Hematopoietic multipotent progenitor cell (in vitro differentiated cells): Measurements from ENCODE around the gene LRRC63. TPM values are rescaled to one million over a fixed set of nuclear protein-coding genes. Genes with fewer than 3 reads are reported as not detected.
A peak's percentile ranks its signal among the peaks of the same experiment; 100 is the strongest.
"Not testable (repeated sequence)": the region's sequence is repeated elsewhere in the genome, so short reads cannot be mapped to it uniquely, and the experiment has no call there.

ENCODE experiments used
- DNase-seq, 3 donors: peaks; one replicate each; pipeline ENCODE4 v3.0.0-alpha.2; 2011 to 2015; ENCODE audit warnings: low read depth in 2 of 3, low spot score in 2 of 3
- total RNA-seq: library from RNA; depleted of rRNA; stranded (reverse); fragments of >200 nt; gene quantifications from one replicate; pipeline ENCODE4 v1.2.3, GENCODE V29; 2012

The LRRC63 gene
- total RNA-seq, 1 donor = 1.9 TPM

DNA sequence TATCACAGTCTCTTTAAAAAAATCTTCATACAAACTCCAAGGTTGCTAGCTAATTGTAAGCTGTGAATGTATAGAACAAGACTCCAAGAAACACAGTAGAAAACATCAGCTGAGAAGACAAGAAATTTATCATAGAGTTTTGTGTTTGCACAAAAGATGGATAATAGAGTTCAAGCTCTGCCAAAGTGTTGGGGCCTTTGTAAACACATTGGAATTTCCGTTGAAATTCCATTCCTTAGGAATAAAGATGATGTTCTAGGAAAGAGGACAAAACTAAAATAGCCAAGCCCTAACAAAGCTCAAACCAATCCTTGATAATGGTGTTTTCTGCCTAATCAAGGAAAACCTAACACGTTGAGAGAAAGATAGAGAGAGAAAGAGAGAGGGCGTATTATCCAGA lies 20.6 kb downstream of the LRRC63 start:
- DNase-seq = no peak

DNA sequence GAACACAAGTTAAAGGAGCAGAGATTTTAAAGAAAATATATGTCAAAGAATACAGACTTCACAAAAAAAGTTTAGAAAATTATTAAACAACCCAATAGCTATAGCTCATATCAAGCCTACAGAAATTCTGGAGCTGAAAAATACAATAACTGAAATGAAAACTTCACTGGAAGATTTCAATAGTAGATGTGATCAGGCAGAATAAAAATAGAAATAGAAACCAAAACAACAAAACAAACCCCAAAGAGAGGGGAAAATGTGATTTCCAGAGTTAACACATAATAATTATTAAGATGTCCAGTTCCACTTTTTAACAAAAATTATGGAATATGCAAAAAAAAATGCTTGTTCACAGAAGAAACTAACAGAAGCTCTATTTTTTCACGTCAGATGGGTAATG lies 23.6 kb downstream of the LRRC63 start:
- peak in 1 of 3 donors; percentile 56 for DNase-seq

DNA sequence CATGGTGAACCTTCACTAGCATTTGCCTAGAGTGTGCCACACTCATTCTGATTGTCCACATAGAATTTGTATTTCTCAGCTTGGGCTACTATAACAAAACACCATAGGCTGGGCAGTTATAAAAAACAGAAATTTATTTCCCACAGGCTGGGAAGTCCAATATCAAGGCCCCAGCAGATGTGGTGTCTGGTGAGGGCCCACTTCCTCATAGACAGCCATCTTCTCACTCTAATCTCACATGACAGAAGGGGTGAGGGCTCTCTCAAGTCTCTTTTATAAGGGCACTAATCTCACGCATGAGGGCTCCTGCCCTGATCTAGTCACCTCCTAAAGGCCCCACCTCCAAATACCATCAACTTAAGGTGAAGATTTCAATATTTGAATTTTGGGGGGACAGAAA lies 53.6 kb downstream of the LRRC63 start:
- no peak for DNase-seq

DNA sequence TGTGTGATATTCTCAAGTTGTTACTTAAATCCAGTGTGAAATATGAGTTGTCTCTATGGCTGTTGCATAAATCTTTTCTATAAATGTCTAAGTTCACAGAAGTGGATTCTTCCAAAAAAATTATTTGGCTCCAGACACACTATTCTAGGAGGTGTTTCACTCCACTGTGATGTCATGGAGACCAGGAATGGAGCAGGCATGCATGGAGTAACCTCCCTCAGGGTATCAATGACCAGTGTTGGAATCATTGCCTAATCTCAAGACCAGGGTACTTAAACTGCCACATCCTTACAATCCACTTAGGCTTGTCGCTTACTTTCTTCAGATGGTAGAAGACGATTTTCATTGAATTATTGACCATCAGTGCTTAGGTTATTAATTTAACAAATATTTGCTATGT lies 55.4 kb downstream of the LRRC63 start:
- DNase-seq = no peak

DNA sequence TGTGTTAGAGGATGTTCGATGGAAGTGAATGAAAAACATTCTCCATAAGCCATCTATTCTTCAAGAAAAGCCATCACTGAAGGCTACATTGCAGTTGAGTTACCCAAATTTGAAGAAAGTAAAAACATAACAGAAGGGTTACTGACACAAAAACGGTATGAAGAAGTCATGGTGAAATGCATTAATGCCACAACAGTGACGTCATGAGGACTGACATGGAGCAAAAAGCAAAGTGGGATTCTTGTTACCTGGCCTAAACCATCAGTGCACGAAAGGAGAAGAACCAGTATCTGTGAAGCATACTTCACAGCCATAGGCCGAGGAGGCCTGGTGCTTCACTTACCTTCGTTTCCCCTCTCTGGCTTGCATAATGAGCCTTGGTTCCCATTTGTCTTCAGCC lies 58.7 kb downstream of the LRRC63 start:
- DNase-seq = no peak

DNA sequence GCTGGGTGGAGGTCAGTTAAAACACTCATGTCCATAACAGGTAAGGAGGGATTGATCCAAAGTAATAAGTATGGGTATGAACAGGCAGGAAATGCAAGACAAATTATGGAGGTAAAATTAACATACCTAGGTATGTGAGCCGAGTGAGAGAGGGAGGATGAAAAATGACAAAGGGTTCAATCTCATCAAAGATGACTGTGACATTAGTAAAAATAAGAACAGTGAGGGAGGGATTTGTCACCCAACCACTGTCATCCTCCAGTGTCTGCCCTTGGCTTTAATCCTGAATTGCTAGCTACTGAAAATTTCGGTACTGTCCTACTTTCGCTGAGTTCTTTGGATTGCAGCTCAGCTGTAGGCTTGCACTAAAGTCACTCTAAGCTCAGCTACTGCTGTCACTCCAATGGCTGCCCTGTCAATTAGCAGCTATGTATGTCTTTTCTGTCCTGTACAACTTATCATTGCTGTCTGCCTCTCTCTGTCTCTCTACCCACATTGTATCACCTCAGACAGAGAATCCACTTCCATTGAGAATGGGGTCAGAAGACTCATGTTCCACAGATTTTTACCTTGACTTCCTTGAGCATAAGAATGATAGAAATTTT lies 62.5 kb downstream of the LRRC63 start:
- DNase-seq = no peak

DNA sequence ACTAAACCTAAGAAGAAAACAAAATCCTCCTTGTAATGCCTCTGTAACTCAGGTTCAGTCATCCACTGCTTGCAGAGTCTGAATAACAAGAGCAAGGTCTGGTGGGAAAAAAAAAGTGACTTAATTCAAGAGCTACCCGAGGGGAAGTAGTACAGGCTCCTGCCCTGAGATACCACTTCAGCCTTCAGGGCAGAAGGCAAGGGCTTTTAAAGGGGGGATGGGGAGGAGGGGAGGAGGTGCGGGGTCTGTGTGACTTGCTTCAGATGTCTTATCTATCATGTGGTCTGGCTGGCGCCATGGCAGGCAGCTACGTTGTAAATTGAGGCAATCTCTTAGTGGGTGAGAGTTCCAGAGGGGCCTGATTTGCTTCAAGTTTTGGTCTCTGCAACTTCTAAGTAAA lies 66.7 kb downstream of the LRRC63 start:
- peak in 2 of 3 donors; percentile 14 to 58 for DNase-seq

DNA sequence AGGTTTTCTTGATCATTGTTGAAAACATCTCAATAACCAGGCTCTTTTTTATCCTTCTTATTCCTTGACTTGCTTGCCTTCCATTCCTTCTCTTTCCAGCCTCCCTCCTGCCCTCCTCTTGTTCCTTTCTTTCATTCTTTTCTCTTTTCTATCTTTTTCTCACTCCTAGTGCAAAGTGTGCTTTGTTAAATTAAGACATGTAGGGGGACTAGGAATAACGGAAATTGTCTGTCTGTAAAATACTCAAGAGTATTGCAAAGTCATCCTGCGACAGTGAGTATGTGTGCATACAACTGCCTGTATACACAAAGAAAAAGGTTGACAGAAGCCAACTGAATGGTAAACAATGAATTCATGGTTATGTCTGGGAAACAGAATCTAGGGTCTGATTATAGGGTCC lies 70.1 kb downstream of the LRRC63 start:
- no peak for DNase-seq

DNA sequence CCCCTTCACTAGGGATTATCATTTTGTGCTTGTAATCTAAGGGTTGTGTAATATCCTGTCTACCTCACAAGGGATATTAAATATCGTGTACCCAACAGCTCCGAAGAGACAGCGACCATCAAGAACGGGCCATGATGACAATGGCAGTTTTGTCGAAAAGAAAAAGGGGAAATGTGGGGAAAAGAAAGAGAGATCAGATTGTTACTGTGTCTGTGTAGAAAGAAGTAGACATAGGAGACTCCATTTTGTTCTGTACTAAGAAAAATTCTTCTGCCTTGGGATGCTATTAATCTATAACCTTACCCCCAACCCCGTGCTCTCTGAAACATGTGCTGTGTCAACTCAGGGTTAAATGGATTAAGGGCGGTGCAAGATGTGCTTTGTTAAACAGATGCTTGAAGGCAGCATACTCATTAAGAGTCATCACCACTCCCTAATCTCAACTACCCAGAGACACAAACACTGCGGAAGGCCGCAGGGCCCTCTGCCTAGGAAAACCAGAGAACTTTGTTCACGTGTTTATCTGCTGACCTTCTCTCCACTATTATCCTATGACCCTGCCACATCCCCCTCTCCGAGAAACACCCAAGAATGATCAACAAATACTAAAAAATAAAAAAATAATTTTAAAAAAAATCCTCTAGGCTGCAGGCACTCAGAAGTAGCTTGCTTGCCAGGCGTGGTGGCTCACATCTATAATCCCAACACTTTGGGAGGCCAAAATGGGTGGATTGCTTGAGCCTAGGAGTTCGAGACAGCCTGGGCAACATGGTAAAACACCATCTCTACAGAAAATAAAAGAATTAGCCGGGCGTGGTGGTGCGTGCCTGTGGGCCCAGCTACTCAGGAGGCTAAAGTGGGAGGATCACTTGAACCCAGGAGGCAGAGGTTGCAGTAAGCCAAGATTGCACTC lies 72.4 kb downstream of the LRRC63 start:
- not testable (repeated sequence) for DNase-seq

DNA sequence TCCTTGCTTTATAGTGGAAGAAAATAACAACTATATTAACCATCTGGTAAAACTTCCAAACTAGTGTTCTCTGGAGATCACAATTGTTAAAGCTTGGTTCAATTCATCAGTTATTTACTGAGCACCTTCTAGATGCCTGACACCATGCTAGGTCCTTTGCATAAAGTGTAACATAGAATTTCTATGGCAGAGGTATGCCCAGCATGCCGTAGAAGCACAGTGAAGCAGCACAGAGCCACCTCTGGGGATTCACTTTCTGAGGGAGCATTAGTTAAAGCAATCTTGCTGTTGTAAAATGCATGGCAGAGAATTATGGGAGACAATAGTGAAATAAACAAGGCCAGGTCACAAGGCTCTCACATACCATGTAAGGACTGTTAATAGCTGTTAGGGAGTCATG lies 75.2 kb downstream of the LRRC63 start:
- DNase-seq = no peak

DNA sequence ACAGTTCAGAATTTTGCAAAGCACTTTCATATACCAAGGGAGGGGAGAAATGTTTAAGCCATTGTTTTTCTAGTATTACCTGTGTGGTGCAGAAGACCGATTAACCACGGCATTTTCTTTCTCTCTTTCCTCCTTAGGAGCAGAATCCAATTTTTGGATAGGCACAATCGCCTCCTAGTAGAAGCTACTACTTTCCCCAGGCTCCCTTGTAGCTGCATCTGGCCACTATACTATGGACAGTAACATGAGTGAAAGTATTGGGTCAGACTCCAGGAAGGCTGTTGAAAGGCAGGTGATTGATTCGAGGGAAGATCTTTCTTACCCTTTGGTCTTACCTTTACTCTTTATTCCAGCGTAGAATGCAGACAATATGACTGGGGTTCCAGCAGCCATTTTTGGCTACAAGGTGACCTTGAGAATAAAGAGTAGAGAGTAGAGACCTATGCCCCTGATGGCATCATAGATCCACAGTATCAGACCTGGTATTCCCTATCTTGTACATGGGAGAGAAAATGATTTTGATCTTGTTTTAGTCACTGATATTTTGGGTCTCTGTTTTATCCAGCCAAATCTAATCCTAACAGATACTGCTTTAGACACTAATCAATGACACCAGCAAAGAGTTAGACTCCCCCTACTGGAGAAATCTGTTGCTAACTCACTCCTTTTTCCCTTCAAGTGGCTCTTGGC lies 77.0 kb downstream of the LRRC63 start:
- peak in 2 of 3 donors; percentile 51 to 75 for DNase-seq

DNA sequence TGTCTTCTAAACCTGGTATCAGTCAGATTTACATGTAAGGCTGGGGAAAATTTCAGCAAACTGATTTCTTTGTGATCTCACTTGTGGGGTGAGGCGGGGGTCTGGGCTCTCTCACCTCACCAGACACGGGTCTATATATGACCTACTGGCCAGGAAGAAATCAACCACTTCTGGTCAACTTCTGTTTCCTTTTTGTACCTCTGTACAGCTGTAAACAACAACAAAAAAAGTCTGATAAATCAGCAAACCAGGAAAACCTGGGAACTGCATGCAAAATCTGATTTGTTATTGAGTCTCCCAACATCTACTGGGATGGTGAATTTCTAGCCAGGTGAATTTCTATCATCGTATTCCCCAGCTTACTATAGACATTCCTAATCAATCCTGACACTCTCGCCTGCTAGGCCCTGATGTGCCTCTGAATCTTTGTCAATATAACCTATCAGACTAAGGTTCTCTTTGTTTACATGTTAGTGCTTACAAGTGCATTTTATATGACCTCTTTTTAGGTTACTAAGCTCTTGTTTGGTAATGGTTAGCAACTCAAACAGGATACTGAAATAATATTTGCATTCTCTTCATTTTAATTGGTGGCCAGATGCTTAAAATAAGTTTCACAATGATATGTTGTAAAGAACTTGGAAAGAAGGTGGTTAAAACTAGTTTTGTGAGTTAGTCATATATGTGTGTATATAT lies 77.7 kb downstream of the LRRC63 start:
- no peak for DNase-seq

DNA sequence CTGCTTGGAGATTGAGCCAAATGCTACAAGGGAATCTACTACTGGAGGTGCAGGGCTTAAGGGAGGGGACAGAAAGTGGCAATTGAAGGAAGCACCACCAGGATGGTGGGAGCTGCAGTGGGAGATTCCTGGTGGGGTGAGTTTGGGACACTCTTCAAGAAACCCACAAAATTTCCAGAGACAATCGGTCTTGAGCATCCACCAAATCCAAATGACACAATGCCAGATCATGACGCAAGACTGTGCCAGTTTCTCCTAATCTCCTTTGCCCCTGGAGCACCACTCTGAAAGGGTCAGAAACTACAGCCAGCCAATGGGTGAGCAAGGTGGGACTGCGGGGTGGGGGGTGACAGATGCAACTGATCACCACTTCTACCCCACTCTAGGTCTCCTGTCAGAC lies 78.7 kb downstream of the LRRC63 start:
- no peak for DNase-seq

DNA sequence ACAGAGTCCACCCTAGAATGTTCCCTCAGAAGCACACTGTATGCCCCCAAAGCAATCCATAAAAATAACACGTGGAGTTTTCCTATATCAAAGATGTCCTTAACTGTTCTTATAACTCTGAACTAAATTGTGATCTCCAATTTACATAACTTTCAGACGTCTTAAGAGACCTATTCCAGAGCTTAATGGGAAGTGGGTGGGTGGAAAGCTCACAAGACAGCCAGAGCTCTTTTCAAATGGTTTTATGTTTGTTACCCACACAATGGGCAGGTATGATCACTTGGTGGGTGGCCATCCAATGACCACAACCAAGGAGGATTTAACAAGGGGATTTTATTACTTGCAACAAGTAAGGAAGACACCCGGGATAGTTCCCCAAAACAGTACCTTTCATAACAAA lies 81.7 kb downstream of the LRRC63 start:
- DNase-seq = no peak

DNA sequence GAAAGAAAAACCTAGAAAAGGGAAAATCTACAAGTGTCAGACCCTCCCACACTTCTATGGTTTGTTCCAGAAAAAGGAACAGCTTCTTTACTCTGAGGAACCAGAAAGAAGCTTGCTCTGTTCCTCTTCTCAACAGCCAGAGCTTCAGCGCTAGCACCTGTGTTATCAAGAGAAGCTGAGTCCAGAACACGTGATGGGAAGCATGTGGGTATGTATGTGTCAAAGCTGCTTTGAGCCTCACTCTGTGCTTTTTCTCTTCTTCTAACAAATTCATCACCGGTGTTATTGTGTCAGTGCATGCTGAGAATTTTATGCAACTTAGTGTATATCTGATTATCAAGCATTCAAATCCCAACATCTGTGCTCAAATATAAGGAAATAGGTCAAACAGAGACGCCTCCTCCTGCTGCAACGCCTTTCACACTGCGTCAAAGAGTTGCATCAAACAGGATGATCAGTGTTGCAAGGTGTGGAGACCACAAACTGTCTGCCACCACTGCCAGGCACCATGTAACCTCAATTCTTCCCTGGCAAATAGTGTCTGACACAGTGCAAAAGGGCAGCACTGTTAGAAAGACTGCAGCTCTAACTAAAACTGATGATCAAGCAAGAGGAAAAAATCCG lies 83.9 kb downstream of the LRRC63 start:
- DNase-seq = peak; percentile 37 to 55 (median 54)

DNA sequence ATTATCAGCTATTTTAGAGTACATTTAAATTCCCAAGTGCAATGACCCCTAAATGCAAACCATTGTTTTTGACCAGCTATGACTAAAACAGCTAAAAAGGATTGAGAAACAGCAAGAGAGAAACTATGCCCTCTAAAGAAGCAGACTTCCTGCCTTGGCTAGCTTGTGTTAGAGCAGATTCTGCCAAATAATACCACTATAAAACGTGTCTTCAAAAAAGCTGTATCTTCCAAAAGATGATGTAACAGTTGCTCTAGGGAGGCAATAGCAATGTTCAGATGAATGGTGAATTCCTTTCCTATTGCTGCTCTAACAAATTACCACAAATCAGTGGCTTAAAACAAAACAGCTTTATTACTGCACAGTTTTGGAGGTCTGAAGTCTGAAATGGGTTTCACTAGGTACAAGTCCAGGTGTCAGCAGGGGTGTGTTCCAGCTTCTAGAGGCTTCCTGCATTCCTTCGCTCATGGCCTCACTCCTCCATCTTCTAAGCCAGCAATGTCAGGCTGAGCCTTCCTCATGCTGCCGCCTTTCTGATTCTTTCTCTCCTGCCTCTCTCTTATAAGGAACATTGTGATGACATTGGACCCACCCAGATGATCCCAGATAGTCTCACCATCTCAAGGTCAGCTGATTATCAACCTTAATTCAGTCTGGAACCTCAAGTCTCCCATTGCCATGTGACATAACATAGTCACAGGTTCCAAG lies 84.5 kb downstream of the LRRC63 start:
- peak in 2 of 3 donors; percentile 26 to 40 for DNase-seq

DNA sequence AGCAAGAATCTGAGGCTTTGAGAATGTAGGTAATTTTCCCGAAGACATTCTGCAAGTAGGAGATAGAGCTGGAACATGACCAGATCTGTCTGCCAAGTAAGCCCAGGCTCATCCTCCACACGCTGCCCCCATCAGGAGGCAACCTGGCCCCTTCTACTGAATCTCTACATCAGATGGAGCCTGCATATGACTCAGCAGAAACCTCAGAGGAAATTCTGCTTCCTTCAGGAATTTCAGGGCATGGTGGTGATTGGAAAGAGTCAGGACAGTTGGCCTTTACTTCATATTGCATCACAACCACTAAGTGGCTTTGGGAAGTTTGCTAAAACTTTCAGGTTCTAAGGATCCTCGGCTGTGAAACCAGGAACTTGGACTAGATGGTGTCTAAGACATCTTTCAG lies 85.2 kb downstream of the LRRC63 start:
- DNase-seq = no peak

DNA sequence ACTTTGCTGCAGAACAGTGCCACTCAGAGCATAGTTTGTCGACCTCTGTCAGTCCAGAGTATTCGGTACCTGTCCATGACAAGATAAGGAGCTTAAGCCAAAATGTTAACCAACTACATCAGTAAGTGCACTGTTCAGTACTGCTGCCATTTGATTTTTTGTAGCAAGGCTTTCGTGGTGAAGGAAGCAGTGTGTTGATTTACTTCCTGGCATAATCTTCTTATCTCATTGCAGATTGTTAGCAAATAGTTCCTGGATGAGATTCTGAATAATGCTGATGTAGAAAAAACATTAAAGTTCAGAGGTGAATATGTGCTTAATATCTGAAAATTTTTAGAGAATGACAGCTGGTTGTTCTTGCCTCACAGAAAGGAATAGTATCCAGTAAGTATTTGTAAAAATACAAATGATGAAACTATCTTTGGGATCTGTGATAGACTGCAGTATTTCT lies 85.7 kb downstream of the LRRC63 start:
- DNase-seq = peak in 1 of 3 donors; percentile 50

DNA sequence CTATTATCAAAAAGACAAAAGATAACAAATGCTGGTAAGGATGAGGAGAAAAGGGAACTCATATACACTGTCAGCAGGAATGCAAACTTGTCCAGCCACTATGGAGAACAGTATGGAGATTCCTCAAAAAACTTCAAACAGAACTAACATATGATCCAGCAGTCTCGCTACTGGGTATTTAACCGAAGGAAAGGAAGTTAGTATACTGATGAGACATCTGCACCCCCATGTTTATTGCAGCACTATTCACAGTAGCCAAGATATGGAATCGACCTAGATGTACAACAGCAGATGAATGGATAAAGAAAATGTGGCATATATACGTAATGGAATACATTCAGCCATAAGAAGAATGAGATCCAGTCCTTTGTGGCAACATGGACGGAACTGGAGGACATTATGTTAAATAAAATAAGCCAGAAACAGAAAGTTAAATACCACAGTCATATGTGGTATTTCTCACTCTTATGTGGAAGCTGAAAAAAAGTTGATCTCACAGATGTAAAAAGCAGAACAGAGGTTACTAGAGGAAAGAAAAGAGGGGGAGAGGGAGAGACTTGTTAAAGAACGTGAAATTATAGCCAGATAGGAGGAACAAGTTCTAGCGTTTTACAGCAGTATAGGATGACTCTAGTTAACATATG lies 92.1 kb downstream of the LRRC63 start:
- DNase-seq = peak in 2 of 3 donors; percentile 37 to 75
